HG03354 (cell line): ENCODE measurements around the gene LYRM4.
A peak's percentile ranks its signal among the peaks of the same experiment; 100 is the strongest.

ENCODE experiments used
- ATAC-seq: cut with Tn5 transposase; IDR thresholded peaks from one replicate; pipeline ENCODE4 v1.9.1; 2021; ENCODE audit warnings: mild to moderate bottlenecking; ENCODE audit not compliant: unreplicated experiment, poor library complexity, severe bottlenecking

LYRM4 gene

GRCh38 chr6:5260661-5261544 lies at the start of gene LYRM4, which contains the start of gene FARS2:
Gene LYRM4 (minus strand): TSS chr6:5260950. CDS start chr6:5260733, 217 bp downstream.
Gene FARS2 (plus strand): TSS chr6:5261513.
- ATAC-seq, result peak; percentile 80

- ATAC-seq, result no peak
Measured at GRCh38 chr6:5308066-5308465, 47.3 kb upstream of the LYRM4 start.

- no peak for ATAC-seq
Measured at GRCh38 chr6:5307058-5307457, 46.3 kb upstream of the LYRM4 start.

- no peak for ATAC-seq
Measured at GRCh38 chr6:5305968-5306626, 45.3 kb upstream of the LYRM4 start.

GRCh38 chr6:5303682-5304081 lies 42.9 kb upstream of the LYRM4 start:
- ATAC-seq, result no peak

GRCh38 chr6:5302995-5303622 lies 42.4 kb upstream of the LYRM4 start:
- ATAC-seq, result peak; percentile 70

GRCh38 chr6:5302220-5302946 lies 41.6 kb upstream of the LYRM4 start:
- ATAC-seq, result peak; percentile 93

GRCh38 chr6:5300206-5300764 lies 39.5 kb upstream of the LYRM4 start:
- no peak for ATAC-seq

- ATAC-seq, result no peak
Measured at GRCh38 chr6:5295623-5296022, 34.9 kb upstream of the LYRM4 start.

- no peak for ATAC-seq
Measured at GRCh38 chr6:5294392-5295211, 33.9 kb upstream of the LYRM4 start.

- ATAC-seq, result no peak
Measured at GRCh38 chr6:5293692-5294091, 32.9 kb upstream of the LYRM4 start.

- ATAC-seq, result no peak
Measured at GRCh38 chr6:5292154-5292553, 31.4 kb upstream of the LYRM4 start.

- no peak for ATAC-seq
Measured at GRCh38 chr6:5290500-5290899, 29.8 kb upstream of the LYRM4 start.

- no peak for ATAC-seq
Measured at GRCh38 chr6:5290097-5290496, 29.3 kb upstream of the LYRM4 start.

- no peak for ATAC-seq
Measured at GRCh38 chr6:5287966-5288297, 27.2 kb upstream of the LYRM4 start.

GRCh38 chr6:5287205-5287965 lies 26.6 kb upstream of the LYRM4 start:
- no peak for ATAC-seq

- ATAC-seq, result no peak
Measured at GRCh38 chr6:5286780-5287179, 26.0 kb upstream of the LYRM4 start.

GRCh38 chr6:5285526-5285925 lies 24.8 kb upstream of the LYRM4 start:
- no peak for ATAC-seq
